ENCODE measurements around the gene ARRDC1.
"Not testable (repeated sequence)": the region's sequence is repeated elsewhere in the genome, so short reads cannot be mapped to it uniquely, and the experiment has no call there.

ARRDC1 gene

DNA sequence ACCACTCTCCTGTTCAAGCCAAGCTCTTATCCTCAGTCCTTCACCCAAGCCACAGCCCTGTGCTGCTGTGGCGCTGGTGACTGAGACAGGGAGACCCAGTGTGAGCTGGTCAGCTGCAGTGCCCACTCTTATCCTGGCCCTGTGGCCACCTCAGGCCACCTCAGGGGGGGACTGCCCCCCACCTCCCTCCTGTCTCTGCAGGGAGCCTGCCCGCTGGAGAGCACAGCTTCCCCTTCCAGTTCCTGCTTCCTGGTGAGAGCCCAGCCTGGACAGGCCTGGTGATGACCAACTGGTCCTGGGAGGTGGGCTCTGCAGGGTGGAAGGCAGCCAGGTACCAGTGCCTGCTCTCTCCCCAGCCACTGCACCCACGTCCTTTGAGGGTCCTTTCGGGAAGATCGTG, 7.8 kb downstream of the ARRDC1 start:
- no peak for DNase-seq (ENCODE audit: low read depth in 3 of 3)

DNA sequence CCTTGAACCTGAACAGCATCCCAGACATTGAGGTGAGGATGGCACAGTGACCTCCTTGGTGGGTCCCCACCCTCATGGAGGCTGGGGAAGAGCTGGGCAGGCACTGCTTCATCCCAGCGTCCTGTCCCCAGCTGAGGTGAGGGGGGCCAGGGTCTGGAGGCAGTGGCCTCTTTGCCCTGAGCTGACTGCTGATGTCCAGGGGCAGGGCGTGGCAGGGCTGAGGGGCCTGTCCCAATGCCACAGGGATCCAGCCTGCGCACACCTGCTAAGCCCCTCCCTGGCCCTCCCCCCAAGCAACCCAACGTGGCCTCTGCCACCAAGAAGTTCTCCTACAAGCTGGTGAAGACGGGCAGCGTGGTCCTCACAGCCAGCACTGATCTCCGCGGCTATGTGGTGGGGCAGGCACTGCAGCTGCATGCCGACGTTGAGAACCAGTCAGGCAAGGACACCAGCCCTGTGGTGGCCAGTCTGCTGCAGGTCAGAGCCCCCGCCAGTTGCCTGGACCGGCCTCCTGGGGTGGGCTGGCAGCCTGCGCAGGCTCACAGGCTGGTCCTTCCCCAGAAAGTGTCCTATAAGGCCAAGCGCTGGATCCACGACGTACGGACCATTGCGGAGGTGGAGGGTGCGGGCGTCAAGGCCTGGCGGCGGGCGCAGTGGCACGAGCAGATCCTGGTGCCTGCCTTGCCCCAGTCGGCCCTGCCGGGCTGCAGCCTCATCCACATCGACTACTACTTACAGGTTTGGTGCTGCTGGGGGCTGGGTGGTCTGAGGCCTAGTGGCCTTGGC, 8.4 kb downstream of the ARRDC1 start:
- DNase-seq (ENCODE audit: low read depth in 3 of 3), result no peak

DNA sequence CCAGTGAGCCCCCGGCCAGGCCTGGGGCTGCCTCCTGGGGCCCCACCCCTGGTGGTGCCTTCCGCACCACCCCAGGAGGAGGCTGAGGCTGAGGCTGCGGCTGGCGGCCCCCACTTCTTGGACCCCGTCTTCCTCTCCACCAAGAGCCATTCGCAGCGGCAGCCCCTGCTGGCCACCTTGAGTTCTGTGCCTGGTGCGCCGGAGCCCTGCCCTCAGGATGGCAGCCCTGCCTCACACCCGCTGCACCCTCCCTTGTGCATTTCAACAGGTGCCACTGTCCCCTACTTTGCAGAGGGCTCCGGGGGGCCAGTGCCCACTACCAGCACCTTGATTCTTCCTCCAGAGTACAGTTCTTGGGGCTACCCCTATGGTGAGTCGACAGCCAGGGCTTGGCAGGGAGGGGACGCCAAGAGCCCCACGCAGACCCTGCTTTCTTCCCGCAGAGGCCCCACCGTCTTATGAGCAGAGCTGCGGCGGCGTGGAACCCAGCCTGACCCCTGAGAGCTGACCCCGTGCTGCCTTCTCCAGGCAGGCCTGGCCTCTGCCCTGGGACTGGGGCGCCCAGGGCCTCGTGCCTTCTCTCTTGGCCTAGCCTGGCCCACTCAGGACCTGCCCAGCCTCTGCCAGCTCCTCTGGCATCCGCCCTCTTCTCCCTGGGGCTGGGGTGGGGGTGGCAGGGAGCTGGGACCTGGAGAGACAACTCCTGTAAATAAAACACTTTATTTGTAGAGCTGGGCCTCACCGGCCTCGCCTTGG, 9.3 kb downstream of the ARRDC1 start:
- no peak for DNase-seq (ENCODE audit: low read depth in 3 of 3)

DNA sequence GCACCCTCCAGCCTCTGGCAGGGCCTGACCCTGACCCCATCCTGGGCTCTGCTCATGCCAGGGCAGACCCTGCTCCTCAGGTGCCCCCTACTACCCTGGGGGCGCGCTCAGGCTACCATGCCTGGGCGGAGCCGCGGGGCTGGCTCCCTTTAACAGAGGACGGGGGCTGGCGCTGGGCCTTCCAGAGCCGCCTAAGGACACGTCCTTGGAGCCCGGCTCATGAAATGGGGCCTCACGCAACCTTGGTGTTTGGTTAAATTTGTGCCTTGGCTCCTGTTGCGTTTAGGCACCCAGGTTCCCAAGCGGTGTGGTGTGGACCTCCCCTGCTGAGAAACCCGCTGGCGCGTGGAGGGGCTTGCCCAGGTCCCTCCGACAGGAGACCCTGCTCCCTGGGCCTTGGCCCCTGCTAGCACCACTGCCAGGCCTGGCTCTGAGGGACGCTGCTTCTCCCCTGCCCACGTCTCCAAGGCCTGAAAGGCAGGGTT, 9.9 kb downstream of the ARRDC1 start:
- no peak for DNase-seq (ENCODE audit: low read depth in 3 of 3)

DNA sequence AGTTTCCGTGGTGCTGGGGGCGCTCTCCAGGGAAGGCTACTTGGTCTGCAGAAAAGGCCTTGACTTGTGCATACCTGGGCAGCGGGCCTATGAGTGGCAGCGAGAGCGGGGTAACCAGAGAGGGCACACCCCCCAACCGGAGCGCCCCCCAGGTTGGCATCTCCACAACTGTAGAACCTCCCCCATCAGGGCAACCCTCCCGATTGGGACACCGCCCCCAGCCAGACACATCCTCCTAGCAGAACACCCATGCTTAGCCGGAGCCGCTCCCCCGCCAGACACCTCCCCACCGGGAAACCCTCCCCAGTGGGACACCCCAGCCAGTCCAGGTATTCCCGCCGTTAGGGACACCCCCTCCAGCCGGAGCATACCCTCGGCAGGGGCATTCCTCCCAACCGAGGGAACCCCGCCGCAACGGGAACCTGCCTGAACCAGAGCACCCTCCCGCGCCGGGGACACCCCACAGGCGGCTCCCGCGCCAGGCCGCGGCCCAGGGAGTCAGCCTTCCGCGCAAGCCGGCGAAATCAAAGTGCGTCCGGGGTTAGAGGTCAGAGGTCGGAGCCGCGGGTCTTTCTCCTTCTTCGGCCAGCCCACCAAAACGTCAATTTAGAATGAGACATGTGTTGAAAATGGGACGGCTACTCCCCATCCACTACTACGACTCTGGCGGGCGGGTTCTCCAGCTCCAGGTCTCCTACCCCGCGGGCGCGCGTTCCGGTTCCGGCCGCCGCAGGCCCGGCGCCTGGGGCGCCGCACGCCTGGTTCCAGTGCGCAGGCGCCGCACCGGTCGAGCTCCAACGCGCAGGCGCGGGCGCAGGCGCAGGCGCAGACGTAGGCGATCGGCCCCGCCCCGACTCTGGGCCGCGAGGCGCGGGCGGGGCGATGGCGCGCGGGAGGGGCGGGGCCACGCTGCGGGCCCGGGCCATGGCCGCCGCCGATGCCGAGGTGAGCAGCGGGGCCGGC, 12.9 kb downstream of the ARRDC1 start, which contains the start of gene EHMT1:
EHMT1 (plus strand) TSS at position 901 of the 963 bp plus-strand sequence; CDS start at position 925, 24 bp downstream.
- peak; percentile 83 to 90 (median 84) for DNase-seq (ENCODE audit: low read depth in 3 of 3)

DNA sequence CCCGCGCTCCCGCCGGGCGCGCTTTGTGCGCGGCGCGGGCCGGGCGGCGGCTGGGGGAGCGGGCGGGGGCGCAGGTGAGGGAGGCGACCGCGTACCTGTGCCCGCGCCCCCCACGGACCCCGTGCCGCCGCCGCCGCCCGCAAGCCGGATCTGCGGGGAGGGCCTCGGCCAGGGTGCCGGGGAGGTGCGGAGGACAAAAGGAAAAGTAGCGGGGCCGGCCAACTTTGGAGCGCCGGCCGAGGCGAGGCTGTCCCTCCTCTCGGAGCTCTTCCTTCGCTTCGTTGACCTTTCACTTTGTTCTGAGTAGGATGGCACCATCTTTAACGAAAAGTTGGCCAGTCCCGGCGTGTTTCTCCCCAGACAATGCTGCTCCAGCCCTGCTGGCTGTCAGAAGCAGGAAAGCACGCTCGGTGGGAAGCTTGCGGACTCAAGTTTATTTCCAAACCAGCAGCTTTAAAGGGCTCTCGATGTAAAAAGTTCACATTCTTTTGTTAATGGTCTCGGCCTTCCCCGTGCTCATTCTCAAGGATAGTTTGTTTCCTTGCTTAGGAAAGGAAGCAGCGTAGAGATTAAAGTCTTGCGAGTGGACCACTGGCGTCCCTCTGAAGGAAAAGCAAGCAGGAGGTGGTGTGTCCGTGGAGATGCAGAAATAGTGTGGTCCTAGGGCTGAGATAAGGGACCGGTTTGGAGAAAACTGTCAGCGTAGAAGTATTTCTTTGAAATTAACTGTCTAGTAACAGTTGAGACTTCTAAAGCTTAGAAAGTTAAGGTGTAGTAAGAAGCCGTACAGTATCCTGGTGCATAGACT, 14.0 kb downstream of the ARRDC1 start:
- no peak for DNase-seq (ENCODE audit: low read depth in 3 of 3)

DNA sequence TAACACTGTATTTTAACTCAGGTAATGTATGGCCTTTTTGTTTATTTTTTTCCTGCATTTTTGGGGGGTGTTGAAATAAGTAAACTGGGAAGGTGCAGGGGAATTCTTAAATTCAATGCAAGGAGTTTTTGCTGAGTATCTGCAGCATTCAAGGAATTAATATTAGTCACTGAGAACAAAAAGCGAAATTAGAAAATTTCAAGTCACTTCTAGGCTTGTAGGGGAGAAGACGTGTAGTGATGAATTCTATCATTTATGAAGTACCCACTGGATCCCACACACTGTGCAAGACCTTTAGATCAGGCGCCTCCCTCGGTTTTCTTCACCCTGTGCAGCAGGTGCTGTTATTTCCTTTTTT, 14.5 kb downstream of the ARRDC1 start:
- no peak for DNase-seq (ENCODE audit: low read depth in 3 of 3)

DNA sequence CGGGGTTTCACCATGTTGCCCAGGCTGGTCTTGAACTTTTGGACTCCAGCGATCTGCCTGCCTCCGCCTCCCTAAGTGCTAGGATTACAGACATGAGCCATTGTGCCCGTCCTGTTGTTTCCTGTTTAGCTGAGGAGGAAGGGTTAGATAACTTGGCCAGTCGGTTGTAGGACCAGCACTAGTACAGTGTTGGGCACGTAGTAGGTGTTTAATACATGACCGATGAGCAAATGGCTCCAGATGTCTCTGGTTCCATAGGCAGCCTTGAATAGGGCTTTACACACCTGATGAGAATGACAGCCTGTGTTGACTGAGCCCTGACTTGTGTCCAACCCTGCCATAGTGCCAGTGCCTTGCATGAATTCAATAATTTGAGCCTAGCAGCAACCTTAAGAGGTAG, 15.1 kb downstream of the ARRDC1 start:
- DNase-seq (ENCODE audit: low read depth in 3 of 3), result no peak

DNA sequence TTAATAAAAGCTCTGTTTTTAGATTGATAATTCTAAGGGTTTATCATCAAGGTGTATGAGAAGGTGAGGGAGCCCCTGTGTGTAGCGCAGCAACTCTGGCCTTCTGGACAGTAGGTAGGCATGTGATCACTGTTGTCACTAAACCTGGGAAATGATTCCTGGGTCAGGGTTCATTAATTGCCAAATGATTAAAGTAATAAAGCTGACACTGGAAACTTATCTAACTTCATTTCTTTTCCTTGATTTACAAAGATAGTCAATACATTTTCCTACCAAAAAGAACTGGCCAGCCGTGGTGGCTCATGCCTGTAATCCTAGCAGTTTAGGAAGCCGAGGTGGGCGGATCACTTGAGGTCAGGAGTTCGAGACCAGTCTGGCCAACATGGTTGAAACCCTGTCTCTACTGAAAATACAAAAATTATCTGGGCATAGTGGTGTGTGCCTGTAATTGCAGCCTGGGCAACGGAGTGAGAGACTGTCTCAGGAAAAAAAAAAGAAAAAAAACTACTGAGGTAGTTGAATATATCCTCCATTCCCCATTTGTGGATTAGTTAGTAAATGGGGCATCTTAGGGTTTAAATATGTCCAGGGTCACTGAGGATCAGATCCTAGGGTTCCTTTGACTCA, 15.8 kb downstream of the ARRDC1 start:
- DNase-seq (ENCODE audit: low read depth in 3 of 3), result no peak

DNA sequence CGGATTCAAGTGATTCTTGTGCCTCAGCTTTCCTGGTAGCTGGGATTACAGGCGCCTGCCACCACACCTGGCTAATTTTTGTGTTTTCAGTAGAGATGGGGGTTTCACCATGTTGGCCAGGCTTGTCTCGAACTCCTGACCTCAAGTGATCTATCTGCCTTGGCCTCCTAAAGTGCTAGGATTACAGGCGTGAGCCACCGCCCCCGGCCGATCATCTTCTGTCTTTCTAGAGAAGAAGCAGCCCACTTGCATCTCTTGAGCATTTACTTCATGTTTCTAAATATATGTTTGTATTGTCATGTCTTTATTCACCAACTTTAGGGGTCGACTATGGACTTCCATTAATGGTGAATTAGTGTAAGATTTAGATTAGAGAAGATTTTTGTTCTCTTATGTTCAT, 16.7 kb downstream of the ARRDC1 start:
- DNase-seq (ENCODE audit: low read depth in 3 of 3), result not testable (repeated sequence)

DNA sequence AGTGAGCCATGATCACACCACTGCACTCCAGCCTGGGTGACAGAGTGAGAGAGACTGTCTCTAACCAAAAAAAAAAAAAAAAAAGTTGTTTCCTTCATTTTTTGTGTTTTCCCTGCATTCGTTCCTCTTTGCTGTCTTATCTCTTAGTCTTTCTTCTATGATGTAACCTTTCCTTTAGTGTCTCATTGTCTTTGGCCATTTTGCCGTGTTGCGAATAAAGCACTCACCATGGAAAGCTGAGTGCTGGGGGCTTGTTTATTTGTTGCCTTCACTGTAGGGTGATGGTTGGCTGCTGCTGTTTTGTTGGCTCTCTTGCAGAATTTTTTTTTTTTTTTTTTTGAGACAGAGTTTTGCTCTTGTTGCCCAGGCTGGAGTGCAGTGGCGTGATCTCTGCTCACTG, 21.0 kb downstream of the ARRDC1 start:
- no peak for DNase-seq (ENCODE audit: low read depth in 3 of 3)

DNA sequence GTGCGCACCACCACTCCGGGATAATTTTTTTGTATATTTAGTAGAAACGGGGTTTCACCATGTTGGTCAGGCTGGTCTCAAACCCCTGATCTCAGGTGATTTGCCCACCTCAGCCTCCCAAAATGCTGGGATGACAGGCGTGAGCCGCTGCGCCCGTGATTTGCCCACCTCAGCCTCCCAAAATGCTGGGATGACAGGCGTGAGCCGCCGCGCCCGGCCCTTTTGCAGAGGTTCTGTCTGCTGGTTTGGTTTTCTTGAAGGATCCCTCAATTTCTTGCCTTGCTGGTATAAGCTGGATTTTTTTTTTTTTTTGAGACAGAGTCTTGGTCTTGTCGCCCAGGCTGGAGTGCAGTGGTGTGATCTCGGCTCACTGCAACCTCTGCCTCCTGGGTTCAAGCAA, 21.9 kb downstream of the ARRDC1 start:
- DNase-seq (ENCODE audit: low read depth in 3 of 3), result not testable (repeated sequence)

DNA sequence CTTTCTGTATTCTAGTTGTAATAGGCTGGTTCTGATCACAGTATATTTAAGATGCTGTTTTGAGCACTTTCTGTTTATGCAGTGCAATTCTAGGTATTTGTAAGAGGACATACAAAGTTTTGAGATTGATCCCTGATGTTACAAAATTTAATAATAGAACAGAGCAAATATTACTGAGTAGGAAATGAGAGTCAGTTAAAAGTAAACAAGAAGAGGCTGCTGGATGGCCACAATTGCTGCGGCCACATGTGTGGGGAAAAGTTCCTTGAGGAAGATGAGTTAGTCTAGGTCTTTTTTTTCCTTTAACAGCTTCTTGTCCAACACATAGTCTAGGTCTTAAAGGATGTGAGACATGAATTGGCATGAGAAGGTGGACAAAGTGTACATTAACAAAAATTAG, 24.6 kb downstream of the ARRDC1 start:
- no peak for DNase-seq (ENCODE audit: low read depth in 3 of 3)

DNA sequence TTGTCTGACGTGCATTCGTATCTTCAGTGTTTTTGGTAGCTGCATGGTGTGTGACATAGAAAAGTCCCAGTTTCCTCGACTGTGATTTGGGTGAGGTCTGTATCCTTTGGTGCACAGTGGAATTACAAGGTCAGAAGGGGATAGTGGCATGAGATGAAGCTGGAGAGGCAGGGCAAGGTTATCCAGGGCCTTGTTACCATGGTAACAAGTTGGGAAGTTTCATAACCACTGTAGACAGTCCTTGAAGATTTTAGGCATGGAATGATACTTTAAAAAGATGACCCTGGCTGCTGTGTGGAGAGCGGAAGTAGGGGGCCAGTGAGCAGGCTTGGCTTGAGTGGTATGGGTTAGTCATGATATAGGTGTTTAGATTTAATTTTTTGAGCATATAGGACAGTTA, 25.2 kb downstream of the ARRDC1 start:
- DNase-seq (ENCODE audit: low read depth in 3 of 3), result no peak

DNA sequence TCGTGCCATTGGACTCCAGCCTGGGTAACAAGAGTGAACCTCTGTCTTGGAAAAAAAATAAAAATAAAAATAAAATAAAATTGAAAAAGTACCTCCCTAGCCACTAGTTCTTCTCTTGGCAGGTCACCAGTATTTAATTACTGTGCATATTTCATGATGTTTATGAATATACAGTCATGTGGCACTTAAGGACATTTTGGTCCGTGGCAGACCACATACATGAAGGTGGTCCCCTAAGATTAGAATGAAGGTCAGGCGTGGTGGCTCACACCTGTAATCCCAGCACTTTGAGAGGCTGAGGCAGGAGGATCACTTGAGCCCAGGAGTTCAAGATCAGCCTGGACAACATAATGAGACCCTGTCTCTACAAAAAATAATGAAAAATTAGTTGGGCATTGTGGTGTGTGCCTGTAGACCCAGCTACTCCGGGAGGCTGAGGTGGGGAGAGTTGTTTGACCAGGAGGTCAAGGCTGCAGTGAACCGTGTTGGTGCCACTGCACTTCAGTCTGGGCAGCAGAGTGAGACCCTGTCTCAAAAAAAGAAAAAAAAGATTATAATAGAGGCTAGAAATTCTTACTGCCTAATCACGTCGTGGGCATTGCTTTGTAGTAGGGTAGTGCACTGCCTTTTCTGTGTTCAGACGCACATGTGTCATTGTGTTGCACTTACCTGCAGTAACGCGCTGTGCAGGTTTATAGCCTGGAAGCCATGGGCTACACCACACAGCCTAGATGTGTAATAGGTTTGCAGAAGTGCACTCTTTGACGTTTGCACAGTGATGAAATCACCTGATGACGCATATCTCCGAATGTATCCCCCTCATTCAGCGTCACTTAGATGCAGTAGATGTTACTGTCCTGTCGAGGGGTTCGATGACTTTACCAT, 26.1 kb downstream of the ARRDC1 start:
- DNase-seq (ENCODE audit: low read depth in 3 of 3), result no peak

DNA sequence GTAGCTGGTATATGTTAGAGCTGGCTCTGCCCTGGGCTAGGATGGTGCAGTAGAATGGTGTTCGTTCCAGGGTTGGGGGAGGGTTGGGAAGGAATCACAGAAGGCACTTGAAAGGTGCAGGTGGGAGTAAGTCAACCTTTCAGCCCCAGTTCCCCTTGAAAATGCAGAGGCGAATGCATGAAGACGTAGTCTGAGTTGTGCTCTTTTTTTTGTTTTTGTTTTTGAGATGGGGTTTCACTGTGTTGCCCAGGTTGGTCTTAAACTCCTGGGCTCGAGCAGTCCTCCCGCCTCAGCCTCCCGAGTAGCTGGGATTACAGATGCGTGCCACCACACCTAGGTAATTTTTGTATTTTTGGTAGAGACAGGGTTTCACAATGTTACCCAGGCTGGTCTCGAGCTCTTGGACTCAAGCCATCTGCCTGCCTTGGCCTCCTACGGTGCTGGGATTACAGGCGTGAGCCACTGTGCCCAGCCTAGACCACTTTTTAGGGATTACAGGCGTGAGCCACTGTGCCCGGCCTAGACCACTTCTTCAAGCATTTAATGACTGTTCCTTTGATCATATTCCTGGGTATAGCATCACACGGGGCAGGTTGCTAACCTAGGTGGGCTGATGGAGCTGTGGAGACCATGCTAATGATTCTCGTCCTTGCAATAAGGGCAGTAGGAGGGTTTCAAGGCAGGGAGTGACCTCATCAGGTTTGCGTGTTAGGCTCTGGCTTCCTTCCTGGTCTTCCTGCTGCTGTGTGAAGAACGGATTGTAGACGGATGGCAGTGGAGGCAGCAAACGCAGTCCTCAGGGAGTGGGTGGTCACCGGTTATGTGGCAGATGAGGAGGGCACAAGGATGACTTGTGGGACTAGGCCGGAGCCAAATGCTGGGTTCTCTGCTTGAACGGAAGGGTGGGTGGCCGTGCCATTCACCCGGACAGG, 27.0 kb downstream of the ARRDC1 start:
- no peak for DNase-seq (ENCODE audit: low read depth in 3 of 3)

DNA sequence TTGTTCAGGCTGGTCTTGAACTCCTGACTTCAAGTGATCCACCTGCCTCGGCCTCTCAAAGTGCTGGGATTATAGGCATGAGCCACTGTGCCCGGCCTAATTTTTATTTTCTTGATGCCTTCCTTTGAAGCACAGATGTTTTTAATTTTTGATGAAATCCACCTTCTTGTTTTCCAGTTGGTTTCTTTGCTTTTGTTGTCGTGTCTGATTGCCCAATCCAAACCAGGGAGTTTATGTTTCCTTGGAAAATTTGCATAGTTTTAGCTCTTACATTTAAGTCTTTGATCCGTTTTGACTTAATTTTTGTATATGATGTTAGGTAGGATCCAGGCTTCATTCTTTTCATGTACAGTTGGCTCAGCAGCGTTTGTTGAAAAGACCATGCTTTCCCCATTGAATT, 28.5 kb downstream of the ARRDC1 start:
- DNase-seq (ENCODE audit: low read depth in 3 of 3), result no peak

DNA sequence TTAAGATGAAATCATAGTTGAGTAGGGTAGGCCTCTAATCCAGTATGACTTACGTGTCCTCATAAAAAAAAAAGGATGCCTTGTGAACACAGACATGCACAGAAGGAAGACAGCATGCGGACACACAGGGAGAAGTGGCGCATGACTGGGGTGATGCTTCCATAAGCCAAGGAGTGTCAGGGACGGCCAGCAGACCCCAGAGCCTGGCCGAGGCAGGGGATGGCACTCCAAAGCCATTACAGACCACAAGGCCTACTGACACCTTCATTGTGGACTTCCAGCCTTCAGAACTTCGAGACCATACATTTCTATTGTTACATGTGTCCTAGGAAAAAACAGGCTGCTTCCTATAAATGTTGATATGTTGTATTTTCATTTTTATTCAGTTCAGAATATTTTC, 33.2 kb downstream of the ARRDC1 start:
- DNase-seq (ENCODE audit: low read depth in 3 of 3), result no peak

All from stimulated activated CD4-positive, alpha-beta T cell treated with anti-CD3 and anti-CD28 coated beads, TNF-alpha, amount 100 ng/mL, for 4 hours (primary cell).